GM19351 (cell line): ENCODE results near the gene SARDH.

Experiments
- ATAC-seq: cut with Tn5 transposase; IDR thresholded peaks from one replicate; pipeline ENCODE4 v1.9.1; 2021; ENCODE audit warnings: mild to moderate bottlenecking, moderate library complexity; ENCODE audit not compliant: unreplicated experiment

SARDH gene

DNA sequence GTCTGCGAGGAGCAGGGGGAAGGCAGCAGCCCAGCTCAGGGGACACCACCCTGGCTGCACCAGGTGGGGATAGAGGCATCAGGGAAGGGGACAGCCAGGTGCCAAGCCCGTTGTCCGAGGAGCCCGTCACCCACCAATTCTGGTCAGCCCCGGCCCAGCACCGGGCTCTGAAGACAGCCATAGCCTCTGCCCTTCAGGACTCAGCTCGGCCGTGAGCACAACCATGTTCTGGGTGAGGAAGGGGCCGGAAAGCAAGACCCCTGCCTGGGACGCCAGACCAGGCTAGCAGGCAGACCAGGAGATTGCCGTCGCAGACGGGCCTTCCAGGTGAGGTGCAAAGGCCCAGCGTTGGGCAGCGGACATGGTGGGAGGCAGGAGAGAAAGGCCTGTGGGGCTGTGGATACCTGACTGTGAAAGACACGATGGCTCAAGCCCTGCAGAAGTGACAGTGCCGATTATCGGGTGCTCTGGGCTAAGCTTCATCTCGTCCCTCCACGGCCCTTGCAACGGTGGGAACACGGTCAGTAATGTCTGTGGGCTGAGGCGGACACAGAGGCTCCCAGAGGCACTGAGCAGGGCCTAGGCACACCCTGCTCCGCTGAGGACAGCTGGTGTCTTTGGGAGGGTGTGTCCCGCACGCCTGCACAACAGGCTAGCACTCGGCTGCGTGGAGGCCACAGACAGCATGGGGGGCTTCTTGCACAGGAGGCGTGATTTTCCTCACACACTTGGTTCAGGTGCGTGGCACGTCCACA, 65.5 kb downstream of the SARDH start:
- no peak for ATAC-seq

DNA sequence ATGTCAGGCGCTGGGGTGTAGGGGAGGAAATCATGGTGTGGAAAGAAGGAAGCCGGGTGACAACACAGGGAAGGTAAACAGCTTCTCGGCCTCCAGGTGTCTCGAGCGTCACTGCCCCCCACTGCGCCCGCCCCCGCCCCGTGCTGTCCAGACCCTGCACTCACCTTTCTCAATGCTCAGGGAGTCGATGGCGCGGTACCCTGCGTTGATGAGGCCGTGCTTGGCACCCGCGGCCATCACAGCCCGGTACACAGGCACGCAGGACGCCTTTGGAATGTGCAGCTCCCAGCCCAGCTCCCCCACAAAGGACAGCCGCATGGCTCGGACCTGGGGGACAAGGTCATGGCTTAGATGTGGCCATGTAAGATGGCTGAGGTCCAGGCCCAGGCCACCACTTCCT, 66.8 kb downstream of the SARDH start:
- ATAC-seq: no peak

DNA sequence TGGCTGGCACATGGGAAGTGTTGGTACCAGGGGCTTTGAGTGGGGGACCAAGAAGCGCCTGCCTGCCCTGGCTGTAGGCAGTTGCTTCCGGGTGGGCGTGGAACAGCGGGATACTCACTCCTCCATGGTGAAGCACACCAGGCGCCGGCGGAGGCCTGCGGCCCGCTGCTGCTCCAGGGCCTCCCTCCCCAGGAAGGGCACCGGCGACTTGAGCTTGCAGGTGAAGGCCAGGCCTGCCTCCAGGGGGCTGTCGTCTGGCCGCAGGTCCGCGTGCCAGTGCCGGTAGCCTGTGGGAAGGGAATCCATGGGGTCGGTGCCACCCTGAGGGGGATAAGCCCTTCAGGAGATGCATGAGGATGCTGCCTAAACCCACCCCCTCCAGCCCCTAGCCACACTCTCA, 67.7 kb downstream of the SARDH start:
- no peak for ATAC-seq

DNA sequence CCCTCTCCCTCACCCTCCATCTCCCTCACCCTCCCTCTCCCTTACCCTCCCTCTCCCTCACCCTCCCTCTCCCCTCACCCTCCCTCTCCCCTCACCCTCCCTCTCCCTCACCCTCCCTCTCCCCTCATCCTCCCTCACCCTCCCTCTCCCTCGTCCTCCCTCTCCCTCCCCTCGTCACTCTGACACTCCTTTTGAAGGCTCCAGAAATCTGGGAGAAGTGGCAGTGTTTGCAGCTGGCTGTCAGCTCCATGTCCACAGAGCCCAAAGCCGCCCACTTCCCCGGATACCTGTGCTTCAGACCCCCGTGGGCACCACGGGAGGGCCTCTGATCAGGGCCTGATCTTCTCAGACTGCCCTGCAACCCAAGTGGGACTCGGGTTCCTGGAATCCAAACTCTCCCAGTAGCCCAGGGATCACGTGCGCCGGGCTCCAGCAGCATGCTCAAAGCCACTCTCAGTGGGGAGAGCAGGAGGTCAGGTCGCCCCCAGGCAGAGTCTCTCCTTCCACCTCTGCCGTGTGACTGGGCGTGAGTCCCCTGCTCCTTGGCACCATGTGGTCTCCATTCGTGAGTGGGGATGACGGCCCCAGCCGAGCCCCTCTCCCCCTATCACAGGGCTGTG, 68.9 kb downstream of the SARDH start:
- no peak for ATAC-seq

DNA sequence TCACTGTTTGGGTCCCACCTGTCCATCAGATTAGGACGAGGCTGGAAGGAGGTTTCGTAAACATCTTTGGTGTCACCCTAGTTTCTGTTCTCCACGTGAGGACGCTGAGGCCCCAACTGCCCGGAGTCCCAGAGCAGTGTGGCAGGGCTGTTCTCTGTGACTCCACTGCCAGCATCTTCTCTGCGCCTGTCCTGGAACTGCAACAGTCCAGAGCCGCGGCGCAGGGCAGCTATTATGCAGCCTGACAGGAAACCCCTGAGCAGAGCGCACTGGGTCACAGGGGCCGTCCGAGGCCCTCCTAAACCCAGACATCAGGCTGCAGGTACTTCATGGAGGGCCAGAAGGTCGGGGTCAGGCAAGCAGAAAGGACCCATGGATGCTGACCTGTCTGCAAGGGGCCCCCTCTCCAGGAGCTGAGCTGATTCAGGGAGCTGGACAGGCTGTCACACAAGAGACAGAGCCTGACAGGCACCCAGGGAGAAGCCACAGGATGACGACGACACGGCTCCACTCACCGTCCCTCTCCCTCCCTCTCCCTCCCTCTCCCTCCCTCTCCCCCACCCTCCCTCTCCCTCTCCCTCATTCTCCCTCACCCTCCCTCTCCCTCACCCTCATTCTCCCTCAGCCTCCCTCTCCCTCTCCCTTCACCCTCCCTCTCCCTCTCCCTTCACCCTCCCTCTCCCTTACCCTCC, 70.2 kb downstream of the SARDH start:
- no peak for ATAC-seq

DNA sequence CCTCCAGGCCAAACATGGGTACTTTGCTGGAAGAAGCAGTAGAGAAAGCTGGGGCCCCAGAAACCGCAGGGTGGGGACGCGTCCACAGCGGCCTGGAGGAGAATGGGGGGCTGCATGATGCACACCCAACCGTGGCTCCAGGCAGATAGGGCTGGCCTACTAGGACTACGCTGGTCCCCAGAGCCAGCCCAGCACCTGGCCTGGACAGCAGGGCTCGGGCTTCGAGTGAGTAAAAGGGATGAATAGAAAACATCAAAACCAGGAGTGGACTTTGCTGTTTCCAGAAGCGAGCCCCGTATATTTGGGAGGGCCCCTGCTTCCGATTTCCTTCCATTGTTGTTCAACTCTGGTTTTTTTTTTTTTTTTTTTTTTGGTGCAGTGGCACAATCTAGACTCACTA, 71.3 kb downstream of the SARDH start:
- ATAC-seq: no peak

DNA sequence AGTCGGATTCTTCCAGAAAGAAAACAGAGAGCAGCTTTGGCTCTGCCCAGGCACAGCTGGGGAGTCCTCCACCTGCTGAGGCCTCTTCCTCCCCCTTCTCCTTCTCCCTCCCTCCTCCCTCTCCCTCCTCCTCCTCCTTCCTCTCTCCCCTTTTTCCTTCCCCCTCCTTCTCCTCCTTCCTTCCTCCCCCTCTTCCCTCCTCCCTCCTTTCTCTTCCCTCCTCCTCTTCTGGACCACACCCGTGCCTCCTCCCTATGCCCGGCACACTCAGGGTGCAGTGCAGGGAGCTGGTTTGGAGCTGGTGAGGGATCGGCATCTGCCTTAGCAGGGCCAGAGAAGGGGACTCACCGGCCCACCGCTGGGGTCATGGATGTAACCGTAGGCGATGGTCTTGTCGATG, 71.8 kb downstream of the SARDH start:
- no peak for ATAC-seq

DNA sequence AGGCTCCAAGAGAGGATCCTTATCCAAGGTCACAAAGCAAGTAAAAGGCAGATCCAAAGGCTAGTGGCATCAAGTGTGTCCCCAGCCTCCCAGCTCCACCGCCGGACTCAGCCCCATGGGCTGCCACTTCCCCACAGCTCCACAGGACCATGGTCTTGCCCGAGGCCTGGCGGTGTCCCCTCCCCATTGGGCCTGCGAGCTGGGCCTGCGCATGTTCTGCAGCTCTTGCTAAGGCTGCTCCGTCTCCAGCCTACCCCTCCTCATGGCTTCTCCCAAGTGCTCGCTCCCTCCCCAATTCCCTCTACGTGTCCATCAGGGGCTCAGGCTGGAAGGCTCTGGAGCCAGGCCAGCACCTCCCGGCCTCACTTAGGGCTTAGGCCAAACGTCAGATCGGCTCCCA, 72.6 kb downstream of the SARDH start:
- no peak for ATAC-seq

DNA sequence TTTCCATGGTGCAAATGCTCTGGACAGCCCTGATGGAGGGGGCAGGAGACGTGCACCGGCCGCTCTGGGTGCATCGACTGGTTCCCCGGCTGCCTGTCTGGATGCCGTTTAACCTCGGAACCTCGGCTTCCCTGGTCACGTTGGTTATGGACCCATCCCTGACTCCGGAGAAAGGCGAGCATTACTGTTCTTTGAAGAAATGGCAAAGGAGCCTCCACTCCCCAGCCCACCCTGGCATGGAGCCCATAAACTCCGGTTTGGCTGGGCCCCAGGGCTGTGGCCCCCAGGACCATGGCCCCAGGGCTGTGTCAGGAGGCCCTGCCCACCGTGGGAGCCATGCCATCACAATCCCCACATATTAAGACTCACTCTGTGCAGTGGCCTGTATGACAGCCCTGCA, 73.1 kb downstream of the SARDH start:
- ATAC-seq: no peak

DNA sequence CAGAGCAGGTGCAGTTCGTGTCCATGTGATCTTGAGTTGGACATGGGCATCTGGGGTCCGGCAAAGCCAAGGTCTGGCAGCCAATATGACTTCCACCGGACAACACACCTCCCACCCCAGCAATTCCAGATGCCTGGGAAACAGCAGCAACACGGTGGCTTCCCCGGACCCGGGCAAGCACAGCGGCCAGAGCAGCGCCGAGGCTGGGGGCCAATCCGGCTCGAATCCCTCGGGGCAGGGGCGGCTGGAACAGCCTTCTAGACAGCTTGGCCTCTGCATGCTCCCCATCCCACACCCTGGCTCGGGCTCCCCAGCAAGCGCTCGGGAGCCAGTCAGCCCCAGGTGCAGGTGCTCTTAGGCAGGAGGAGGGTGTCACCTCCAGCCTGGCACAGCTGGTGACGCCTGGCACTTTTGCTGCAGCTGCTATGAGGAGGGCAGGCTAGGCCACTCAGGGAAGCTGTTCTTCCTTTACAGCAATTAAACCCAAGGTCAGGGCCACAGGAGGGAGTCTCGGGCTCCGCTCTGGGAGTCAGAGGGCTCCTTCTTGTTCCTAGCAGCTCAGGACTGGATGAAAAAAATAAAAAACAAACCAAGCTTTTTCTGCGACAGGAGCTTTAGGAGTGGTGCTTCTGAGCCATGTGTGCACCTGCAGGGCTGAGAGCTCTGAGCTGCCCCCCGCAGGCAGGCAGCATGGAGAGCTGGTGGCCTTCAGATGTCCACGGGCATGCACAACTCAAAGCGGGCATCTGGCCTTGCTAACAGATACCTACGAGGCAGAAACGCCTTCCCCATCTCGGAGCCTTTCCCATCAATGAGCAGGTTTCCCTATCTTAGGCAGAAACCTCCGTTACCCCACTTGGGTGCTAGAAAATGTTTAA, 73.7 kb downstream of the SARDH start:
- no peak for ATAC-seq

DNA sequence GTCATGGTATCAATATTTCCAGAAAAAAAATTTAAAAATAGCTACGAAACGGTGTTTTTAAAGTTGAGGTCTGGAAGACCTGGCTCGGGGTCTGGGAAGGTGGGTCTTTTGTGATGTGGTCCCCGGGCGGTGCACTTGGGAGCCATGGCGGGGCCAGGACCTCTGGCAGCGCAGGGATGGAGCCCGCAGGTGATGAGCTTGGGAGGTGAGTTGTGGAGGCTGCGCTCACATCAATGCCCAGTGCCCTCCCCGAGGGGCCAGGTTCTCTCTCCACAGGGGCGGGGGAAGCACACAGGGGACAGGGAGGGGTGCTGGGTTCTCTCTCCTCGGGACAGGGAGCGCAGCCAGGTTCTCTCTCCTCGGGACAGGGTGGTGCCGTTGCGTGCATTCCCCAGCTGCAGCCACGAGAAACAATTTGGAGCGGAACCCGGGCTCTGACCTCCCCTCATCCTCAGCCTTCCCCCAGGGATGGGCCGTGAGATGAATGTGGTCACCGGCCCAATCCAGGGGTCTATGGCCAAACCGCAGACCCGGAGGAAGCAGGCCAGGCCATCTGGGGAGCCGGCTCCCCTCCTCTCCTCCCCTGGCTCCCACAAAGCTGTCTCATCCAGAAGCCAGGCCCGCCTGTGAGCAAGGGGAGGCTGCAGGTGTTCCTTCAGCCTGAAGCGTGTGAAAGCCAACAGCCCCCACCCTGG, 76.2 kb downstream of the SARDH start:
- no peak for ATAC-seq

DNA sequence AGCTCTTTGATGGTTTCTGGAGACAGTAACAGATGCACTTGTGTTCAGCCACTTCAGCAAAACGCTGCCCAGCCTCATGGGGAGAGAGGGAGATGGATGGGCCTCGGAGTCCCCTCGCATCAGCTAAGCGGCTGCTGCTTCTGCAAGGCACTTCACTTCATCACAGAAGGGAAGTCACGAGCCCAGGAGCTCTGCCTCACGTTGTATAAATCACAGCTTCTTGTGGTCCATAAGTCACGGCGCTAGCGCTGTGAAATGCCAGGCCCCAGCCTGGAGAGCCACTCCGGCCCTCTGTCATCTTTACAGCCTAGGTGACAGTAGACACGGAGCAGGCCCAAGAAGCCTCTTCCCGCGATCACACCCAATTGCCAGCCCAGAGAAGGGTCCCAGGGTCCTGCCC, 78.6 kb downstream of the SARDH start:
- ATAC-seq: no peak

DNA sequence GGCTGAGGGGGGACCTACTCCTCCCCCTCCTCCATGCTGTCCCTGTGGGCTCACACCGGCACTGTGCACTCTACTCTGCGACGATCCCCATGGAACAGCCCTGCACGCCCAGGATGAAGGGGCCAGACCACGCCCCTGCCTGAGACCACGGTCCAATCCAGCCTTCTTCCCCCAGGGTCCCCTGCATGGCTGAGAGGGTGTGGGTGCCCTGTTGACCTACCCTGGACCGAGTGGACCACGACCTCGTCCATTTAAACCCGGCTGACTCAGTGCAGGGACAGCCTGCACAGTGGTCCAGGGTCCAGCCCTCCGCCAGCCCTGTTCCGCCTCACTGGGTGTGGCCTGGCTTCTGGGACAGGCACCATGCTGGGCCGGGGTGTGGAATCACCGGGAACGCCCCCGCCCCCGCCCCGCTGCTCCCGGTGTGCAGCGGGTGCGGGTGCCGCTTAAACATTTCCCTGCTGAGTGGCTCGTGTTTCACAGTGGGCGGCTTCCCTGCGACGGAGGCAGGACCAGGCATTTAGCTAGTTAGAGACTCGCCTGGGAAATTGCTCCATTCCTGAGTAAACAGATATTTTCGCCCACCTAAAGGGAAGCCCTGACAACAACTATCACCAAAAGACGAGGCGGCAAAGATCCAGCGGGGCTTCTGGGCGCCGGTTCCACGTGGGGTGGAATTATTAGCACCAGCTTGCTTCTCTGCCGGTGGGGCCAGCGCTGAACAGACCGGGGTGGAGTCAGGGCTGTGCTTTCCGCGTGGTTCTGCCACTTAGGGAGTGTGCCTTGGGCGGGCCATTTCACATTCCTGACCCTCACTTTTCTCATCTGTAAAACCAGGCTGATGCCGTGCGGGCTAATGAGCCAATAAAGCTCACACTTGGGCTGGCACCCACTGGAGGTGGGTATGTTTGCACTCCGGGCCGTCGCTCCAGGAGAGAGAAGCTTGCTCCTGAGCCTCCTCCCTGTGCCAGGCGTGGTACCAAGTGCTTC, 79.4 kb downstream of the SARDH start:
- ATAC-seq: no peak

DNA sequence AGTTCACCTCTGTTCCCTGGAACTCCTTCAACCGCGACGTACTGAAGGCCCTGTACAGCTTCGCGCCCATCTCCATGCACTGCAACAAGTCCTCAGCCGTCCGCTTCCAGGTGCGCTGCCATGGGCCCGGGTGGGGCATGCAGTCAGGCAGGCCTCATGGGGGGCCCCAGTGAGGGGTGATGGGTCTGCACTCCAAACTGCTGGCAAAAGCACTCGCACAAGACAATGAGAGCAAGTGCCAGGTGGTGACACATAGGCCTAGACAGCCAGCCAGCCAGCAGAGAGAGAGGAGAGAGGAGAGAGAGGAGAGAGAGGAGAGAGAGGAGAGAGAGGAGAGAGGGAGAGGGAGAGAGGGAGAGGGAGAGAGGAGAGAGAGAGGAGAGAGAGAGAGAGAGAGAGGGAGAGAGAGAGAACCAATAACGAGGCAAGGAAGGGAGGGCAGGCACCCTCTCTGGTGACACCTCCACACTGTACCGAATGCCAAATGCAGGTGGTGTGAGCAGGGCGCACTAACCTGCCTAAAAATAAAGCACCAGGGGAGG, 81.0 kb downstream of the SARDH start:
- ATAC-seq: no peak

DNA sequence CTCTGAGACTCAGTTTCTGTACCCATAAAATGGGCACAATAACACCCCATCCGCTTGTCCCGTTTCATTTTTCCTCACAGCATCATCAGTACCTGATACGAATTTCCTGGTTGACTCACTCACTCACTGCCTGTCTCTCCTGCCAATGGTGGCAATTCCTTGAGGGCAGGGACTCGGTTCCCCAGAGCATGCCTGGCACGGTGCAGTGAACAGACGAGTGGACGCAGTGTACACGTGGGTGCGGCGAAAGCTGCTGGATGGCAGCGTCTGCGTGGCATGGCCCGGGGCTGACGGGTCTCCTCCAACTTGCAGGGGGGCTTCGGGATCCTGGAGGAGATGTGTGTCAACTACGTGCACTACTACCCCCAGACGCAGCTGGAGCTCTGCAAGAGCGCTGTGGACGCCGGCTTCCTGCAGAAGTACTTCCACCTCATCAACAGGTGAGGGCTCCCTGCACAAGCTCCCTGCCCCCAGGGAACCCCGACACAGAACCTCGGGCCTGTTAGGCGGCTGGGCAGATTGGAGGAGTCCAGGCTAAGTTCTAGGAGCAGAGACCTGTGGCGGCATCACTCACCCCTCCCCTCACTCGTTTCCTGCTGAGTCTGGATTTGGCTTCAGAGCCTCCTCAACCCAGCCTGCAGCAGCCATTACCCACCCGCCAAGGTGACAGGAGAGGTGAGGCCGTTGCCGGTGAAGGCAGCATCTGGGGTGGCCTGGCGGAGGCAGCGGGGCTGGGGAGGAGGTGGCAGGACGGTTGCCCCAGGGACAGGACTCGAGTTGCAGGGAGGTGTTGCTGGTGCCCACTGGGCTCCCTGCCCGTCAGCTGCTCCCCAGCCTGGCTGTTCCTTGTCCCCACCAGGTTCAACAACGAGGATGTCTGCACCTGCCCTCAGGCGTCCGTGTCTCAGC, 81.7 kb downstream of the SARDH start:
- no peak for ATAC-seq

DNA sequence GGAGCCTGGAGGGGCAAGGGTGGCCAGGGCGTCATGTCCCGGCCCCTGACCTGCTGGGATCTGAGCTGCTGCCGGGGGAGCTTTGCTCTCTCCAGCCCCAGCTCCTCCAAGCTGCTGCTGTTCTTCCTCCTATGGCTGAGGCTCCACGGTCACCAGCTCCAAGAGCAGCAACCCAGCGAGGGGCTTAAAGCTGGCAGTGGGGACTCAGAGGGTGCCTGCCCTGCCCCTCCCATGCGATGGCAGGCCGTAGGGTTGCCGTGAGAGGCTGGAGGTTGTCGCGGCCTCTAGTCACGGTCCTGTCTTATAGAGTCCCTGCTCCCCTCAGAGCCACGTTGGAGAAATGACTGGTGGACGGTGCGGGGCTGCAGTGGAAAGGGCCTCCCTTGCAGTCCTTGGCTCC, 82.5 kb downstream of the SARDH start:
- no peak for ATAC-seq

DNA sequence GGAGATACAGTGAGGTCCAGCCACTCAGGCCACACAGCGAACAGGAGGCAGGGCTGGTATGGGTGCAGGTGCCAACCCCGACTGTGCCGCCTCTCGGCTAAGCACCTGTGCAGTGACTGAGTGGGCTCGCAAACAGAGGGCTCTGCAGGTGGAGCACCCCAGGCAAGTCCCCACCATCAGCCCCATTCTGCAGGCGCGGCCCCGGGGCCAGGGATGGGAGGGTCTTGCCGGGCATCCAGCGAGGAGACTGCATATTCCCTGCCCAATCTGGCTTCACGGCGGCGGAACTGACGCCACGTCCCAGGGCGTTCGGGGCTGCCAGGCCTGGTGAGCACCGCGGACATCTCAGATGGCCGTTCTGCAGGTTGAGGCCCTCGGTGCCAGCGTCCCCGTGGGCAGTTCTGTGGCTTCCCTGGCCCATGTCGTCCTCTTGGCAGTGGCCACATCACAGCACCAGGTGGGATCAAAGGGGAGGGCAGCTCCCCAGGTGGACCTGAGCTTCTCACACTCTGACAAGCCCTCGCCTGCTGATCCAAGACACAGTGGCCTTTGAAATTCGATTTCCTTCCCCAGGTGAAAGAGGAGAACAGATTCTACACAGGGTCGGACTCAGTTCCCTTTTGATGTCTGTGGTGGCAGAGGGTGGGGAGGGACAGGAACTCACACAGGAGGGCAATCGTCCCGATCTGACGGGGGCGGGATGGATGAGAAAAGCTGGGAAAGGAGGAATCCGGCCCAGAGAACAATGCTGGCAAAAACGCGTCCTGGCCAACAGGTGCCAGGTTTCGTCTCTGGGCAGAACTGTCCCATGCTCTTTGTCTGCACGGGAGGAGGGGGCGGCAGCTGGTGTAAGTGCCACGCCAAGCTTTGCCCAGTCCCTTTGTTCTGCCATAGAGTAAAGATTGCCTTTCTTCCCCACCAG, 83.2 kb downstream of the SARDH start:
- no peak for ATAC-seq
